Umbilical cord (tissue), 2 donors: ENCODE results near the gene PDE8B. TPM values are rescaled to one million over a fixed set of nuclear protein-coding genes. Genes with fewer than 3 reads are reported as not detected.
A peak's percentile ranks its signal among the peaks of the same experiment; 100 is the strongest.
"Not testable (repeated sequence)": the region's sequence is repeated elsewhere in the genome, so short reads cannot be mapped to it uniquely, and the experiment has no call there.

ENCODE experiments used
- DNase-seq: peaks from one replicate; pipeline ENCODE4 v3.0.0-alpha.2; 2015; ENCODE audit warnings: low spot score
- total RNA-seq: library from RNA; depleted of rRNA; stranded (reverse); fragments of >200 nt; gene quantifications from one replicate; pipeline ENCODE4 v1.2.3, GENCODE V29; 2014; ENCODE audit warnings: low replicate concordance; ENCODE audit not compliant: insufficient read depth

Gene PDE8B
- total RNA-seq, 1 donor from 2014 or later: 5.8 TPM

DNA sequence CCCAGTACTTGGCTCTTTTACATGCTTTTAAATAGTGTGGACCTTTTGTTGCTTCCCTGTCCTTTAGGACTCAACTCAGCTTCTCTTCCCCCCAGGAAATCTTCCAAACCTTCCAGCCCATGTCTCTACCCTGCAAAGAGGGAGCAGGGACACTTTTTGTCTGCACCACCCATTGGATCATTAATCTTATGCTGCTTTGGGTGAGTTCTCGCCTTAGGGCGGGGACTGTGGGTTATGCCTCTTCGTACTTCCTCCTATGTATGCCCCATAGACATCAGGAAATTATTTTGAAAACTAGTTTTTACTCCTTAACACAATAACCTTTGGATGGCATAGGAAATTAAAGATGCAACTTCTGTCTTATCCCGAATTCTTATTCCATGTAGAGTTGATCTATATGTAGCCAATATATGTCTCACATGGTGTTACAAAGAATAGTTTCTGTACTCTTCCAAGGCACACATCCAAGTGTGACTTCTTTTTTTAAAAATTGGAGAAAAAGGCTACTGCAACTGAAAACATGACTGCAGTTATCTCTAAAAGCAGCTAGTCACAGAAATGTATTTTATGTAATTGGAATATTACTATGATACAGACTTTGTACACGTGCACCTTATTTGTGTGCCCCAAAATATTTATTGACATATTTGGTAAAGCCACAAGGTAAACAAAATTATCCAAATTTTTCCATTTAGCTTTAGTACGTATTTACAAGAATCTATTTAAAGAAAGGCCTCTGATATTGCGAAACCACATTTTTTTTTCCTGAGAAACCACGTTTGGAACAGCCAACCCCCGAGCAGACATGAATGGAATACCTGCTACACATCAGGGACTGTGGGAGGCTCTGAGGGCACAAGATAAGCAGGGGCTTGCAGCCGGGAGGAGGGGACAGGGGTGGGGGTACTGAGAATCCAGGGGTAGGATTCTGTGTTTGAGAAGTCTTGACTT lies 148.1 kb downstream of the PDE8B start:
- DNase-seq: peak; percentile 42

DNA sequence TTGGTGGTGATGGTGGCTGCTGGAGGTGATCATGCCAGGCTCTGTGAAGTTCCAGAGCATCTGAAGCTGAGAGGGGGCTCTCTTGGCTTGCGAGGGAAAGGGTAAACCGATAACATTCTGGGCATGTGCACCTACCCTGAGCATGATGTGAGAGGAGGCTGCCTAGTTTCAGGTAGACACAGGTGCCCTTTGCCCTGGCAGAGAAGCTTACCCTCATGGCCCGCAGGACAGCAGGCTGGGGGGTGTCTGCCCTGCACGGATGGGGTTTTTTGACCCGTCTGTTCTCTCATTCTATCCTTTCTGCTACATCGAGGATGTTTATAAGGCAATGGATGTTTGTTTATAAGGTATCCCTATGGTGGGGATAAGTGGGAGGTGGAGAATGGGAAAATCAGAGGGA lies 148.8 kb downstream of the PDE8B start:
- no peak for DNase-seq

DNA sequence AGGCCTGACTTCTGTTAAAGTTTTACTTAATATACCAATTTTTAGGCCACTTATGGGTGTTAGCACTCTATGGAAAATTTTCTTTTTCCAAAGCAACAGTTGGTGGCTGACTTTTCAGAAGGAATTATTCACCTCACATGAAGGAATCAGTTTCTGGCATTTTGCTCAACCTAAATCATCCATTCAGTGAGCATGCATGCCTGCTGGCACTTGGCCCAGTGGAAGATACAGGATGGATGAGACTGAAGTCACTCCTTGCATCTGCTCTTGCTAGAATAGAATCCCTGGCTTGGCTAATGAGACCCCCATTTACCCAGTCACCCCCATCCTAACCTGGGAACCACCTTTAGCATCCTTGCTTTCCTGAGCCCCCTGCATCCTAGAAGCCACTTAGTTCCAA lies 149.9 kb downstream of the PDE8B start:
- DNase-seq: peak; percentile 20

DNA sequence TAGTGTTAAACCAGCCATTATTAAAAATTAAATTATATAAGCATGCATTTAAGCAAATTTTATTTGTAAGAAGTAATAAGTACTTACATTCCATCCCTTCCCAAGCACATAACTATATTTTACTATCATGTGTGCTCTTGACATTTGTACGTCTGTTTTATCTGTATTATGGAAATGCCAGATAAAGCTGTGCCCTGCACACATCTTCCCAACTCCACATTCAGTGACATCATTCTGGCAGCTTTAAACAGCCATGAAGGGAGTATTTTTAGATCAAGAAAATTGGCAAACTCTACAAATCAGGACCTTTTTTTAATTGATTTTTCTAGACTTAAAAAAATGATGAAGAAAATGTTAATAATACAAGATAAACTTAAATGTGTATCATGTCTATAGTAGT lies 150.5 kb downstream of the PDE8B start:
- DNase-seq: peak; percentile 18

DNA sequence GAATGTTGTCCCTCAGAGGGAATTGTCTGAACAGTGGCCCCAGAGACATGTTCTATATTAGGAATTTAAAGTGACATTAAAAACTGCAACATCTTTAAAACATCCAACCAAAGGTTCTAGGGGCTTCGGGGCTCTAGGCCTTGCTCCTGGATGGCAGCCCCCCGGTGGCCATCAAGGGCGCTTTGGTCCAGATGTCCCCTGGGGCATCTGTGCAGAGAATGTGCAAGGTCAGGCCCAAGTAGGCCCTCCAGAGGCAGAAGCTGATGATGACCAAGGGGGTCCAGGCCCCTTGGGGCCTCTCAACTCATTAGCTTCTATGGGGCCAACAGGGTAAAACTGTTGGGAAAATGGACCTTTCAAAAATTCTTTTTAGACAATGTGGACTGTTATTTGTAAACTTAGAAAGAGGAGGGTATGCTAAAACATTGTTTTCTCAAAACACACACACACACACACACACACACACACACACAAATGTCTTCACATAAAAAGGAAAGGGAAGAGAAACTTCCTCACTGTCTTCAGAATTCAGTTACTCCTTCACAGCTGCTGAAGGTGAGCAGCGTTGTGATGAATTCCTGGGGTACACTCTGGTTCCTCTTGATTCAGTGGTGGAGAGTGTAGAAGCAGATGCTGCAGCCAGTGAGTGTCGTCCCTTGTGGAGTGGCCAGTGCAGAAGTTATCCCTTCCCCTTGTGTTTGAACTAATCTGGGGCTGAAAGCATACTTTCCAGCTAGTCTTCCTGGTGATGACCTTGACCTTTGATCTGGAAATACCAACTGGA lies 156.4 kb downstream of the PDE8B start:
- no peak for DNase-seq

DNA sequence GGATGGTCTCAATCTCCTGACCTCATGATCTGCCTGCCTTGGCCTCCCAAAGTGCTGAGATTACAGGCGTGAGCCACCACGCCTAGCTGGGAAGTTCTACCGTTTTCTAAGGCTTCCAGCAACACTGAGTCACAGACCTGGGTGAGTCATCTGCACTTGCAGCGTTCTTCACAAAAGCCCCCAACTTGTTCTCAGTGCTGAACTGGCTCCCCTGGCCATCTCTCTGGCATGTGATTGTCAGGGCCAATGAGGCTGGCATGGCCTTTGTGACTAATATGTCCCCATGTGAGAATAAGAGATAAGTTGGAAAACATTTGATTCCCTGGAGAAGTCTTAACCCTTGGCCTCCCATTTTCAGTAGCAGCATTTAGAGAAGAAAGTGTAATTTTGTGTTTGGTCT lies 157.3 kb downstream of the PDE8B start:
- DNase-seq: no peak

DNA sequence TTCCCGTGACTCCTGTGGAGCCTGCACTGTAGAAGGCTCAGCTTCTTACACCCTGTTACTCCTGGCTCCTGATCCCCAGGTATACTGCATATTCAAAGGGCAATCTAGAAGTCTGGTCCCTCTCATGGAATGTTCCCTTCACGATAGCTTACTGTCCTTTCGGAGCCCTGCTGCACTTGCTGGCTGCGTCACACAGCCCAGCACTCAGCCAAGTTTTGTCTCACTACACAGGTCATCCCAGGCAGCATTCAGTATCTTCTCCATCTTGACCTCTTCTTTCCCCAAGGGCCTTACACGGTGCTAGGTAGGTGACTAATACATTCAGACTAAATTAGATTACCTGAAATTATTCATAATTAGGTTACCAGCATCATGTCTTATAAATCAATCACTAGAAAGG lies 157.9 kb downstream of the PDE8B start:
- no peak for DNase-seq

DNA sequence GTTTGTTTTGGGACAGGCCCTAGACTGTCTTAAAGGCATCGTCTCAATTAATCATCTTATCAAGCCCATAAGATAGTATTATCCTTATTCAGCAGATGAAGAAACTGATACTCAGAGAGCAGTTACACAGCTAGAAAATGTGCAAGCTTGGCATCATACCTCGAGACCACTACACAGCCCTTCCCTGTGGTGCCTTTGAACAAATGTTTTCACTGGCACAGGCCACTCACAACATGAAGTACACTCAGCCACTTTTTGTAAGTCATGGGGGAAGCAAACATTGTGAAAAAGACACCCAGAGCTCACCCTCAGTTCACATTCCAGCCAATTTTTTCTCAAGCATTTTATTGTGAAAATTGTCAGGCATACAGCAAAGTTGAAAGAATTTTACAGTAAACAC lies 159.1 kb downstream of the PDE8B start:
- no peak for DNase-seq

DNA sequence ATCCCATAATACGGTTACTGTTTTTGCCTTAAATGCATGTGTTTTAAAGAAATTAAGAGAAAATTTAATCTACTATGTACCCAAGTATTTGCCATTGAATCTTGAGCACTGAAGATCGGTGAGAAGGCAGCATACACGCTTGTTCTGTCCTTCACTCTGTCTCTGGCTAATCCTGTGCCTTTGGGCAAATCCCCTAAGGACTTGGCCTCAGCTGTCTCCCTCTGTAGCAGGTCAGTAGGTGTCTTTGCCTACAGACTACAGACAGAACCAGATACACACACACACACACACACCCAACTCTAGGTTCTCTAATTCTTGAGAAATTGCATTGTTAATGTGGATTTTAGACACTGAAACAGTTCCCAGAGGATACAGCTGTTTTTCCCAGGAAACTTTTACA lies 164.2 kb downstream of the PDE8B start:
- DNase-seq: no peak

DNA sequence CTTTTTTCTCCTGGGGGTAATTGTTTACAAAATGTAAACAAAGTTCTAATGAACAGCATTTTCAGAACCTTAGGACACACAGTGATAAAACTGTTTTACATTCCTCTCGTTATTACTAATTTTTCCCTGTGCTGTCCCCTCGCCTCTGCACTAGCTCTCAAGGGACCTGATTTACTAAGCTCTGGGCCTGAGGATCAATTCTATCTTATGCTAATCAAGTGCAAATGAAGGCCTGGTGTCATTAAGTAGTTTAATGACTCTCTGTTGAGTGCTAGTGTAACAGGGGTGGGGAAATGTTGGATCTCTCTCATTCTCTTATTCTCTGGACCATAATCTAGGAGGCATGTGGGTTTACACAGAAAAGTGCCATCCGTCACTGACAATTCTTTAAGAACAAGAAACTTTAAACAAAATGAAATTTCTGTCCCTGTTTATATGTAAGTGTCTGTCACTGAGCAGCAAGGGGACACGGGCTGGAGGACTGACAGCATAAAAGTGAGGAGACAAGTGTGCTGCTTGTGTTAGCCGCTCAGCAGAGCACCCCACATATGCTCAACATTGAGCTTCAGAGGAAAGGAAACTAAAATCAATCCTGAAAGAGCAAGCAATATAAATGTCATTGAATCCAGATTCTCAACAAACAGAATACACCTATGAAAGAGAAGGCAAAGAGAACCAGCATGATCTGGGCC lies 166.3 kb downstream of the PDE8B start:
- no peak for DNase-seq

DNA sequence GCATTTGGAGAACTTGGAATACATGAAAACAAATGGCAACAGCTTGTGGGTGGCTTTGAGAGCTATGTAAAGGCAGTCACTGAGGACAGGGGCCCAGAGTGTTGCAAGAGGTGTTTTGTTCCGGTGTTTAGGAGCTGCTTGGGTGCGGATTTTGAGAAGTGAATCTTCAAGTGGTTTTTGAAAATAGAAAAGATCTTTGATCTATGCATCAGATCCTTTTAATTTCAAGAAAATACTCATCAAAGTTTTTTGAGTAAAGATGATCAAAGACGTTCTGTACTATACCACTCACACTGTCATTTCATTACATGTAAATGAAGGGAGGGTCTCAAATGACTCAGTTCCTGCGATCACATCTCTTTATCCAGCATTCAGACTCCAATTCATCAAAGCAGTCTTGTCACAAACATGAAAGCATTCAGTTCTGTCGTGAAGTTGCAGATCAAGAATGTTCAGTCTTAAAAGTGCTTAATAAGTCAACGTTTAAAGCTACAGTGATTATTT lies 169.1 kb downstream of the PDE8B start:
- DNase-seq: peak; percentile 43

DNA sequence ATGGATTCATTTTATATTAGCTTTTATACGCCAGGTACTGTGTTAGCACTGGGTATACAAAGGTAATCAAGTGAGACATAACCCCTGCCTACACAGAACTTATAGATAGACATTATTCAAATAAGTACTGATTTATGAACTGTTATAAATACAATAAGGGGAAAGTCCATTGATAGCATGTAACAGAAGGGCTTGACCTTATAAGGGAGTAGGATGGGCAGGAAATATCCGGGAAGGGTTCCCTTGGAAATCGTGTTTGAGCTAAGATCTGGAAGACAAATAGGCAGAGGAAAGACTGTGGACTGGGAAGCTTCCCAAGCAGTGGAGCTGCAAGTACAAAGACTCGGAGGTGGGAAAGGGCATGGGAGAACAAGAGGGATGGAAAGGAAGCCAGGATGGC lies 170.2 kb downstream of the PDE8B start:
- no peak for DNase-seq

DNA sequence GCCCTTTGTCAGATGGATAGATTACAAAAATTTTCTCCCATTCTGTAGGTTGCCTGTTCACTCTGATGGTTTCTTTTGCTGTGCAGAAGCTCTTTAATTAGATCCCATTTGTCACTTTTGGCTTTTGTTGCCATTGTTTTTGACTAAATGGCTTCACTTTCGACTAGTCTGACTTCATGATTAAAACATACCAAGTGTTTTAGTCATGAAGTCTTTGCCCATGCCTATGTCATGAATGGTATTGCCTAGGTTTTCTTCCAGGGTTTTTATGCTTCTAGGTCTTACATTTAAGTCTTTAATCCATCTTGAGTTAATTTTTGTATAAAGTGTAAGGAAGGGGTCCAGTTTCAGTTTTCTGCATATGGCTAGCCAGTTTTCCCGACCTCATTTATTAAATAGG lies 172.9 kb downstream of the PDE8B start:
- DNase-seq: not testable (repeated sequence)

DNA sequence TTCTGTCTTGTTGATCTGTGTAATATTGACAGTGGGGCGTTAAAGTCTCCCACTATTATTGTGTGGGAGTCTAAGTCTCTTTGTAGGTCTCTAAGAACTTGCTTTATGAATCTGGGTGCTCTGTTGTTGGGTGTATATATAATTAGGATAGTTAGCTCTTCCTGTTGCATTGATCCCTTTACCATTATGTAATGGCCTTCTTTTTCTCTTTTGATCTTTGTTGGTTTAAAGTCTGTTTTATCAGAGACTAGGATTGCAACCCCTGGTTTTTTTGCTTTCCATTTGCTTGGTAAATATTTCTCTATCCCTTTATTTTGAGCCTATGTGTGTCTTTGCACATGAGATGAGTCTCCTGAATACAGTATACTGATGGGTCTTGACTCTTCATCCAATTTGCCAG lies 175.9 kb downstream of the PDE8B start:
- DNase-seq: not testable (repeated sequence)

DNA sequence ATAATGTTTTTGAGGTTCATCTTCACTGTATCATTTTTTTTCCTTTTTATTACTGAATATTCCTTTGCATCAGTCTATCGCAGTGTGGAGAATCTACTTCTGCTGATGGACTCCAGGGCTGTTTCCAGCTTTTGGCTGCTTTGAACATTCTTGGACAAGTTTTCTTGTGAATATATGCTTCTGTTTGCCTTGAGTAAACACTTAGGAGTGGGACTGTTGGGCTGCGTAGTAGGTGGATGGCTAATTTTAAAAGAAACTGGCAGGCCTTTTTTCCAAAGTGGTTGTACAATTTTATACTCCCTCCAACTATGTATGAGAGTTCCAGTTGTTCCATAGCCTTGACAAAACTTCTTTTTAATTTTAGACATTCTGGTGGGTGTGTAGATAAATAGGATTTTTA lies 179.3 kb downstream of the PDE8B start:
- DNase-seq: no peak

DNA sequence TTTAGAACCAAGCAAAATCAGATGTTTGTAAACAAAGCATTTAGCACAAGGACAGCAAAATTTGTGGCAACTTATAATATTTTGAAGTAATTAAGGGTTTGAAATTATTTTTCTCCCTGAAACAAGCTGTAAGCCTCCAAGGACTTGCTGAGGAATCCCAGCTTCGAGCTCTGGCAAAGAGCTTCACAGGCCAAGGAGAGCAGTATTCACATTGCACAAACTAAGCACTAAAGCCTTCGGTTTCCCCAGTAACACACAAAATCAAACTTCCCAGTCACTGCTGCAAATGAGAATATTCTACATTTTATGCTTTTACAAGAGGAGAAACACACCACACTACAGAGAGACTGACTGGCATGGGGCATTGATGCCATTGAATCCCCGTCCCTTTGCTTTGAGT lies 179.7 kb downstream of the PDE8B start:
- DNase-seq: peak; percentile 70

DNA sequence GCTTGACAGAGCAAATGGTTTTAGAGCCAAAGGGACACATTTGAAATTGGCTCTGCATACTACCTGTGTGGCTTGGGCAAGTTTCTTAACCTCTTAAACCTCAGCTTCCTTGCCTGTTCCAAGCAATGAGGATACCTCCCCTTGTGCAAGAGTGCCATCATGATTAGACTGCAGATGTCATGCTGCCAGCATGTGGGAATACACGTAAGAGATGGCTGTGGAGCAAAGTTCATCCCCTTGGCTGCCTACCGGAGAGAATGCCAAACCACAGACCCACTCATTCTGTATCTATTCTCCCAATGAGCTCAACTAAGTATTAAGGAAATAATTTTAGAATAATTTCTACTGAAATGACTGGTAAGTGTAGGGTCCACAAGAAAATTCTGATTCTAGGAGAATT lies 180.3 kb downstream of the PDE8B start:
- no peak for DNase-seq

DNA sequence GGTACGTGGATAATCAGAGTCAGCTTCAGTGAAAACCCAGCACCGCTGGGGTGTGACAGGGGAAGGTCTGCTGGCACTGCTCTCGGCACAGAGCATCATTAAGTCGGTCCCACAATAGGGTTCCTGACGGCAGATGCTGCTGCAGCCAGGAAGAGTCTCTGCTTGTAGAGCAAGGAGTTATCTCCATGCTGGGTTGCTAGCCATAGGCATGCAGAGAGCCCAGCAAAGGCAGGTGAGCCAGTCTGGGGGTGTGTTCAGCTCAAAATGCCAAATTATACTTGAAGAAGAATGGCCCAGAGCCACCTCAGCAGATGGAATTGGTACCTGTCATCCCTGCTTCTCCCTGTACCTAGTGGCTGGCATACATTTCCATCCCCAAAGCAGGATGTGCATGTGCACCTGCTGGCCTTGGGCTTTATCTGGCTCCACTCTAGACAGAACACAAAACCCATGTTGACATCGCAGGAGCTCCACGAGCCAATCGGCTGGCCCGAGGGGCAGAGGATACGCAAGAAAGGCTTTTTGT lies 180.8 kb downstream of the PDE8B start:
- no peak for DNase-seq

DNA sequence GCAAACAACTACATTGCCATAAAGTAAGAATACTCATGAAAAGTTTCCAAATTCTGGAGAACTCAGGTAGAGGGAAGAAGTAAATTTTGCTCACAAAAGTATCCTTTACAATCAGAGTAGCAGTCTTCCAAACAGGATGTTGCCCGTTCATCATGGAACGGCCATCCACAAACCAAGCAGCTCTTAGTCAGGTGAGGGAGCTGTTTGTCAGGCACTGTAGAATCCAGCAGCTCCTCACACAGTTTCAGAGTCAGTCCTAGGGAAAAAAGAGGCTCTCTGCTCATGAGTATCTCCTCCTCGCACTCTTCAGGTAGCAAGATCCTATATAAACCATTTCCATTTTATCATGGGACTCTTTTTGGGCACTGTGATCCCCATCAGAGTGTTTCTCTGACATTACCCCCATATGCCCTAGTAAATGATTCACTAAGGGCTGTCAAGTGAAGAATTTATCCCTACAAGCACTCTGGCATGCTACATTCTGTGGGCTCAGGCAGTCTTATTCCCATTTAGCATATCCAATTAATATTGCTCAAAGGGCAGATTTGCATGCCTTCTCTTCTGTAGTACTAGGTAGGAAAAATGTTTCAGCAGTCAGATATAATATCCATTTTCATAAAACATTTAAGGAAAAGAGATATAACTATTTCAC lies 183.7 kb downstream of the PDE8B start:
- DNase-seq: no peak

DNA sequence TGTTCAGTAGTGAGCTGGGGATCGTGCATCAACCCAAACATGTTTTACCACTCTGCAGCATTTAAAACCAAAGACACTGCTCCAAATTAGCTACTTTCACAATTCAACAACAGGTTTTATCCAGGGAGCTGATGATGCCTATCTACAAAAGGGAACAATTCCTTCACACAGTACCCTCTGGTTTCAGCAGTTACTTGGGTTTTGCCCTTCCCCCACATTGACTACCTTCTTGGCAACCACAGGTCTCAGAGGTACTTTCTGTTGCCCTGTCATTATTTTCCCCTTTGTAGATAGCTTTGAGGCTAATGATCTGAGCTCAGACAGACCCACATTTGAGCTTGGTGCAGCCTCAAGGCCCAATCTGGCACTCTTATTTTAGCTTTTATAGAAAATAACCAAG lies 185.5 kb downstream of the PDE8B start:
- no peak for DNase-seq

DNA sequence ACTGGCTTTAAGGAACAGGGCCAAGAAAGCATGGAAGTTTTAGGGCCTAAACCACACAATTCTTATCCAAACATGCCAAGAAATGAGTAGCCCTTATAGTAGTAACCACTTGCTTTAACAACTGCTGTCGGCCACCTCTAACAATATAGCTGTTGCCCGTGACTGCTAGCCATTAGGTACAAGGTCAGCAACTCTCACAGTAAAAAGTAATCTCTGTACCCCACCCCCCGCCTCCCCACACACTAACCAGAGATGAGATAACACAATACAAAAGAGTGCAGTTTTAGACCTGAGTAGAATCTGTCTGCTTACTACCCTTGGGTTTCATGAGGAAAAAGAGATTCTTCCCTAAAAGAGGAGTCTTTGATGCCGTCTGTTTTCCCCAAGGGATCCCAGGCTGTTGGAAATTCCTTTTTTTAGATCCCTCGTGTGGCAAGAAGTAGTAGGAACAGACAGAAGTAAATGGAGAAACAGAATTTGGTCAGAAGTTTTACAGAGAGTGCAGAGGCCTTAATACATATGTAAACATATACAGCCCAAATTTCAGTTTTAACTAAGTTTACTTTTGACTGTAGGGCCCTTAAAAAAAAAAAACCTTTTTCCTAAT lies 187.3 kb downstream of the PDE8B start:
- no peak for DNase-seq
